SK-N-SH (cell line): Measurements from ENCODE around the gene SGSH. TPM values are rescaled to one million over a fixed set of nuclear protein-coding genes. Genes with fewer than 3 reads are reported as not detected.
A peak's percentile ranks its signal among the peaks of the same experiment; 100 is the strongest.

Source experiments
- CTCF ChIA-PET: fragments of 300-600, 350-600 bp; formaldehyde crosslinking; extraction: SDS; loops from one replicate; lab custom pipeline; 2021; lab: Yijun Ruan, JAX
- POLR2A ChIA-PET: fragments of 350-600 bp; sonication (Branson Sonifier 250); formaldehyde crosslinking; extraction: SDS; loops from one replicate; lab custom pipeline; 2020; ENCODE audit warnings: antibody characterized with exemption, inconsistent platforms; lab: Yijun Ruan, JAX
- DNase-seq: peaks from one replicate; pipeline ENCODE4 v3.0.0; 2012
- H2AFZ ChIP-seq: fragments of 200-600 bp; sonication (generic); 2 replicates; pipeline ENCODE4 v1.8.1; 2016; ENCODE audit warnings: antibody characterized with exemption, mild to moderate bottlenecking, low read depth
- H3F3A ChIP-seq: fragments of 200-600 bp; sonication (generic); replicated peaks from 2 replicates; pipeline ENCODE3; 2016; ENCODE audit warnings: antibody characterized with exemption, mild to moderate bottlenecking; ENCODE audit not compliant: insufficient read depth
- H3K27ac ChIP-seq, 2 experiments: fragments of 200-500 bp in 1 of 2; fragments of 200-600 bp in 1 of 2; sonication (Bioruptor generic) in 1 of 2; sonication (generic), shearing (Covaris generic) in 1 of 2; 2 replicates each; pipeline versions ENCODE4 v1.5.1 to v1.6.1; 2014 to 2016; ENCODE audit warnings: low read depth in 2 of 2, inconsistent platforms in 1 of 2, low read length in 1 of 2, mild to moderate bottlenecking in 1 of 2, mixed read lengths in 1 of 2
- H3K27me3 ChIP-seq: fragments of 200-600 bp; sonication (generic), shearing (Covaris generic); 2 replicates; pipeline ENCODE4 v1.6.1; 2016; ENCODE audit warnings: mixed run types; ENCODE audit not compliant: insufficient read depth
- H3K36me3 ChIP-seq, 2 experiments: fragments of 200-500 bp in 1 of 2; fragments of 200-600 bp in 1 of 2; sonication (Bioruptor generic) in 1 of 2; sonication (generic) in 1 of 2; replicated peaks in 1 of 2; 2 replicates each; pipeline versions ENCODE3 to v1.5.1; 2014 to 2016; ENCODE audit warnings: low read length in 1 of 2, mild to moderate bottlenecking in 1 of 2; ENCODE audit not compliant: insufficient read depth in 2 of 2, control insufficient read depth in 1 of 2
- H3K4me1 ChIP-seq, 2 experiments: fragments of 200-500 bp in 1 of 2; fragments of 200-600 bp in 1 of 2; sonication (Bioruptor generic) in 1 of 2; sonication (generic), shearing (Covaris generic) in 1 of 2; 2 replicates each; pipeline versions ENCODE4 v1.5.1 to v1.6.1; 2014 to 2016; ENCODE audit warnings: low read depth in 1 of 2, low read length in 1 of 2, mixed run types in 1 of 2; ENCODE audit not compliant: insufficient read depth in 2 of 2, control insufficient read depth in 1 of 2
- H3K4me2 ChIP-seq: fragments of 200-600 bp; sonication (generic), shearing (Covaris generic); 2 replicates; pipeline ENCODE4 v1.6.1; 2017; ENCODE audit warnings: mixed run types
- H3K4me3 ChIP-seq, 2 experiments: fragments of 200-500 bp in 1 of 2; fragments of 200-600 bp in 1 of 2; sonication (Bioruptor generic) in 1 of 2; sonication (generic), shearing (Covaris generic) in 1 of 2; 2 replicates each; pipeline versions ENCODE4 v1.5.1 to v1.8.1; 2014 to 2016; ENCODE audit warnings: low read depth in 2 of 2, inconsistent platforms in 1 of 2, low read length in 1 of 2, mild to moderate bottlenecking in 1 of 2, mixed read lengths in 1 of 2, moderate library complexity in 1 of 2
- H3K79me2 ChIP-seq: fragments of 200-600 bp; sonication (generic); 2 replicates; pipeline ENCODE4 v1.8.1; 2017; ENCODE audit warnings: mild to moderate bottlenecking; ENCODE audit not compliant: insufficient read depth
- H3K9ac ChIP-seq: fragments of 200-600 bp; sonication (generic); 2 replicates; pipeline ENCODE4 v1.6.1; 2017; ENCODE audit warnings: mixed run types
- H3K9me2 ChIP-seq: fragments of 200-600 bp; sonication (generic); 2 replicates; pipeline ENCODE4 v1.6.1; 2017; ENCODE audit warnings: mixed run types
- H3K9me3 ChIP-seq: fragments of 200-600 bp; sonication (generic); 2 replicates; pipeline ENCODE4 v1.6.1; 2017; ENCODE audit warnings: mixed run types, mild to moderate bottlenecking, moderate library complexity
- H4K20me1 ChIP-seq: fragments of 200-600 bp; sonication (generic); 2 replicates; pipeline ENCODE4 v1.6.1; 2017; ENCODE audit warnings: mild to moderate bottlenecking, mixed run types; ENCODE audit not compliant: insufficient read depth
- CTCF ChIP-seq: fragments of 200-600 bp; sonication (generic); IDR thresholded peaks from 2 replicates; pipeline ENCODE4 v1.6.1; 2017; ENCODE audit warnings: antibody characterized with exemption, mild to moderate bottlenecking, moderate library complexity
- ELF1 ChIP-seq: IDR thresholded peaks from 2 replicates; pipeline ENCODE4 v1.4.0; 2012
- EP300 ChIP-seq, 2 experiments: IDR thresholded peaks; 2 replicates each; pipeline versions ENCODE4 v1.4.0 to v1.6.1; 2012; ENCODE audit warnings: borderline replicate concordance in 1 of 2, low read depth in 1 of 2, low read length in 1 of 2
- FOXM1 ChIP-seq: IDR thresholded peaks from 2 replicates; pipeline ENCODE4 v1.4.0; 2012; ENCODE audit warnings: low read depth, mild to moderate bottlenecking
- GABPA ChIP-seq: IDR thresholded peaks from 2 replicates; pipeline ENCODE4 v1.4.0; 2012; ENCODE audit warnings: low read depth, mild to moderate bottlenecking
- GATA2 ChIP-seq: sonication (generic); formaldehyde crosslinking; IDR thresholded peaks from 2 replicates; pipeline ENCODE4 v1.5.0; 2020; ENCODE audit warnings: mild to moderate bottlenecking, missing genetic modification reagents
- IRF3 ChIP-seq: fragments of 150-350 bp; IDR thresholded peaks from 2 replicates; pipeline ENCODE4 v1.6.1; 2016; ENCODE audit warnings: mild to moderate bottlenecking, low read depth, low read length
- MEF2A ChIP-seq: IDR thresholded peaks from 2 replicates; pipeline ENCODE4 v1.4.0; 2012; ENCODE audit warnings: low read depth, borderline replicate concordance
- NRF1 ChIP-seq: IDR thresholded peaks from 2 replicates; pipeline ENCODE4 v1.6.1; 2012; ENCODE audit warnings: low read depth, mild to moderate bottlenecking, low read length
- RCOR1 ChIP-seq: fragments of 150-350 bp; IDR thresholded peaks from 2 replicates; pipeline ENCODE4 v1.6.1; 2017; ENCODE audit warnings: antibody characterized with exemption, low read length
- REST ChIP-seq: IDR thresholded peaks from 2 replicates; pipeline ENCODE4 v1.6.1; 2012; ENCODE audit warnings: mild to moderate bottlenecking, low read depth, low read length, moderate library complexity
- SIN3A ChIP-seq: IDR thresholded peaks from 2 replicates; pipeline ENCODE4 v1.6.1; 2012; ENCODE audit warnings: low read depth, mild to moderate bottlenecking, low read length, moderate library complexity, borderline replicate concordance
- TAF1 ChIP-seq: IDR thresholded peaks from 2 replicates; pipeline ENCODE4 v1.6.1; 2012; ENCODE audit warnings: low read depth, mild to moderate bottlenecking, low read length, moderate library complexity, borderline replicate concordance
- TCF12 ChIP-seq: IDR thresholded peaks from 2 replicates; pipeline ENCODE4 v1.4.0; 2012
- YY1 ChIP-seq: IDR thresholded peaks from 2 replicates; pipeline ENCODE4 v1.4.0; 2012; ENCODE audit warnings: low read depth, mild to moderate bottlenecking
- WGBS: methylation state at CpG from one replicate; pipeline ENCODE4 v1.1.6; 2017; ENCODE audit warnings: low lambda C conversion rate; 5-methylcytosine and 5-hydroxymethylcytosine counted together
- polyA plus RNA-seq, 3 experiments: library from polyadenylated mRNA; depleted of rRNA; stranded (reverse); fragments of >200 nt; gene quantifications; 2 replicates each; pipeline ENCODE4 v1.2.3, GENCODE V29; 2012
- TF ChIP-seq, protein P1 (sequence below): IDR thresholded peaks from 2 replicates; pipeline ENCODE4 v1.4.0; 2012; ENCODE audit warnings: low read depth, borderline replicate concordance
- TF ChIP-seq, protein P2 (sequence below): fragments of 150-350 bp; IDR thresholded peaks from 2 replicates; pipeline ENCODE4 v1.6.1; 2017; ENCODE audit warnings: antibody characterized with exemption, low read length, low read depth, borderline replicate concordance
- TF ChIP-seq, protein P3 (sequence below): IDR thresholded peaks from 2 replicates; pipeline ENCODE4 v1.4.0; 2012; ENCODE audit warnings: low read depth, borderline replicate concordance

The SGSH gene
- polyA plus RNA-seq, 1 of the 3 experiments (the other 2 are of a cell fraction), result 161 TPM

- Histone ChIP-seq H3K4me3 (peak overlapping the region; percentile 83 to 98), H3K9ac (peak overlapping the region; percentile 88), H3K9me2 (no peaks in the 10 kb centered on the region), H3K36me3 (peaks cover 16% of the 10 kb centered on the region in 2 experiments), H3K4me2 (peak overlapping the region; percentile 98), H3K27ac (peak overlapping the region; percentile 66 to 82), H3K27me3 (no peaks in the 10 kb centered on the region), H3K79me2 (peaks cover 45% of the 10 kb centered on the region; the same call in 1 of the 2 replicates), H3F3A (peaks cover 9% of the 10 kb centered on the region), H4K20me1 (peaks cover 19% of the 10 kb centered on the region), H3K4me1 (peaks cover 4 to 24% of the 10 kb centered on the region in 2 experiments; a peak in 1 of 4 replicates), H3K9me3 (no peaks in the 10 kb centered on the region), H2AFZ (peak overlapping the region; percentile 87)
- DNase-seq, result peak; percentile 78
- TF ChIP-seq IRF3 (no peak), GABPA (no peak), TCF12 (no peak), TAF1 (no peak), CTCF (no peak), ELF1 (no peak), REST (no peak), RCOR1 (no peak), EP300 (IDR thresholded peaks at IDR 0.05; ENCODE audit: borderline replicate concordance in 1 of 2, low read depth in 1 of 2, low read length in 1 of 2) (no peak), YY1 (no peak), NRF1 (no peak), SIN3A (no peak), GATA2 (CRISPR knock-in tag) (no peak), MEF2A (no peak), FOXM1 (no peak)
- TF ChIP-seq, protein P1, sequence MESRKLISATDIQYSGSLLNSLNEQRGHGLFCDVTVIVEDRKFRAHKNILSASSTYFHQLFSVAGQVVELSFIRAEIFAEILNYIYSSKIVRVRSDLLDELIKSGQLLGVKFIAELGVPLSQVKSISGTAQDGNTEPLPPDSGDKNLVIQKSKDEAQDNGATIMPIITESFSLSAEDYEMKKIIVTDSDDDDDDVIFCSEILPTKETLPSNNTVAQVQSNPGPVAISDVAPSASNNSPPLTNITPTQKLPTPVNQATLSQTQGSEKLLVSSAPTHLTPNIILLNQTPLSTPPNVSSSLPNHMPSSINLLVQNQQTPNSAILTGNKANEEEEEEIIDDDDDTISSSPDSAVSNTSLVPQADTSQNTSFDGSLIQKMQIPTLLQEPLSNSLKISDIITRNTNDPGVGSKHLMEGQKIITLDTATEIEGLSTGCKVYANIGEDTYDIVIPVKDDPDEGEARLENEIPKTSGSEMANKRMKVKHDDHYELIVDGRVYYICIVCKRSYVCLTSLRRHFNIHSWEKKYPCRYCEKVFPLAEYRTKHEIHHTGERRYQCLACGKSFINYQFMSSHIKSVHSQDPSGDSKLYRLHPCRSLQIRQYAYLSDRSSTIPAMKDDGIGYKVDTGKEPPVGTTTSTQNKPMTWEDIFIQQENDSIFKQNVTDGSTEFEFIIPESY, result no peak
- TF ChIP-seq, protein P2, sequence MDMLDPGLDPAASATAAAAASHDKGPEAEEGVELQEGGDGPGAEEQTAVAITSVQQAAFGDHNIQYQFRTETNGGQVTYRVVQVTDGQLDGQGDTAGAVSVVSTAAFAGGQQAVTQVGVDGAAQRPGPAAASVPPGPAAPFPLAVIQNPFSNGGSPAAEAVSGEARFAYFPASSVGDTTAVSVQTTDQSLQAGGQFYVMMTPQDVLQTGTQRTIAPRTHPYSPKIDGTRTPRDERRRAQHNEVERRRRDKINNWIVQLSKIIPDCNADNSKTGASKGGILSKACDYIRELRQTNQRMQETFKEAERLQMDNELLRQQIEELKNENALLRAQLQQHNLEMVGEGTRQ, result no peak
- TF ChIP-seq, protein P3, sequence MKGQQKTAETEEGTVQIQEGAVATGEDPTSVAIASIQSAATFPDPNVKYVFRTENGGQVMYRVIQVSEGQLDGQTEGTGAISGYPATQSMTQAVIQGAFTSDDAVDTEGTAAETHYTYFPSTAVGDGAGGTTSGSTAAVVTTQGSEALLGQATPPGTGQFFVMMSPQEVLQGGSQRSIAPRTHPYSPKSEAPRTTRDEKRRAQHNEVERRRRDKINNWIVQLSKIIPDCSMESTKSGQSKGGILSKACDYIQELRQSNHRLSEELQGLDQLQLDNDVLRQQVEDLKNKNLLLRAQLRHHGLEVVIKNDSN, result no peak
- CTCF ChIA-PET, result interaction anchor here (0.8 to 2.3 kb wide), 5 partner anchors 17 to 138 kb away, joined by 3 to 7 read pairs (median 3); partner anchors contain the start of gene GAA
- 3% methylated on average over 5 of the region's 5 CpGs for whole genome bisulfite sequencing
- POLR2A ChIA-PET, result interaction anchor here (0.8 to 1.1 kb wide), 5 partner anchors 13 to 118 kb away, joined by 3 to 7 read pairs (median 3); partner anchors contain the start of gene GAA
These were observed 425 bp downstream of the SGSH start for GRCh38 chr17:80219763-80220053.
